Measurements from ENCODE around the gene UAP1L1. TPM values are rescaled to one million over a fixed set of nuclear protein-coding genes. Genes with fewer than 3 reads are reported as not detected.
A peak's percentile ranks its signal among the peaks of the same experiment; 100 is the strongest.

Gene UAP1L1
- total and polyA plus RNA-seq, 9 of the 15 experiments (the other 6 are each of a cell fraction or from before 2014, with no cell fraction given) = 0.20 to 8.6 (median 3.7) TPM

GRCh38 chr9:137095664-137096517 is 18.6 kb downstream of the UAP1L1 start:
- WGBS (ENCODE audit: insufficient coverage, low coverage, missing lambda C conversion rate) = 83% methylated on average over 29 of the region's 30 CpGs
- H3K4me2 ChIP-seq (ENCODE audit: insufficient read depth, low read length) = no peak overlapping the region
- peak; percentile 90 for ATAC-seq

More at GRCh38 chr9:137095664-137096517, 18.6 kb downstream of the UAP1L1 start:
- FAIRE-seq (no peak), DNase-seq (ENCODE audit: extremely low read depth in 1 of 4, low spot score in 3 of 4) (peak in 3 of 4 experiments; percentile 27 to 44 (median 35))
- Histone ChIP-seq H4K20me1 (replicated peaks; ENCODE audit: control insufficient read depth, insufficient read depth, low read length) (no peaks in the 10 kb centered on the region), H3K9me3 (replicated peaks; ENCODE audit: control insufficient read depth, insufficient read depth, low read depth, low read length) (no peaks in the 10 kb centered on the region; the same call in 1 of the 2 replicates), H3K27me3 (ENCODE audit: control insufficient read depth in 2 of 2, insufficient read depth in 2 of 2, low read length in 2 of 2) (no peaks in the 10 kb centered on the region), H3K9me1 (ENCODE audit: control insufficient read depth, insufficient read depth, low read length) (no peaks in the 10 kb centered on the region), H3K4me1 (replicated peaks in 1 of 2; ENCODE audit: control insufficient read depth in 2 of 2, insufficient read depth in 2 of 2, low read length in 2 of 2) (peaks cover 0 to 11% of the 10 kb centered on the region in 2 experiments; a peak in 1 of 5 replicates), H3K4me3 (no peak overlapping the region), H3K27ac (ENCODE audit: extremely low read depth, low read depth, low read length) (no peak overlapping the region), H3K9ac (ENCODE audit: insufficient read depth in 1 of 2, low read depth in 2 of 2, low read length in 2 of 2) (no peak overlapping the region), H2AFZ (ENCODE audit: low read depth, low read length) (no peak overlapping the region), H3K36me3 (ENCODE audit: control insufficient read depth, insufficient read depth, low read length) (peaks cover 60% of the 10 kb centered on the region; the same call in 2 of the 3 replicates), H3K79me2 (ENCODE audit: control insufficient read depth, insufficient read depth, low read length) (no peaks in the 10 kb centered on the region)
- CTCF ChIA-PET (ENCODE audit: low intra/inter-chr PET ratio) = no interaction called here
- no TSS peak for BruUV-seq (replicated peaks)
- TF ChIP-seq CGGBP1 (CRISPR knock-in tag; IDR thresholded peaks at IDR 0.05) = no peak
- peak; percentile 86 for TF ChIP-seq CTCFL (IDR thresholded peaks at IDR 0.05; ENCODE audit: borderline replicate concordance, insufficient read depth, low read depth, low read length, poor library complexity, severe bottlenecking)
- TF ChIP-seq CTCF (IDR thresholded peaks at IDR 0.05 in 2 of 3, conservative IDR thresholded peaks at IDR 0.05 in 1 of 3; ENCODE audit: insufficient read depth in 2 of 3, low read depth in 1 of 3, low read length in 3 of 3) = peak in 2 of 3 experiments; percentile 18 to 34; a peak in 1 of 6 replicates
- TF ChIP-seq ZNF780A (CRISPR knock-in tag; IDR thresholded peaks at IDR 0.05) = no peak
- TF ChIP-seq SMC3 (conservative IDR thresholded peaks at IDR 0.05; ENCODE audit: insufficient read depth, low read depth, low read length) = 0 out of 2 replicates have a peak, but pooled peaks have one; percentile 10
- intact Hi-C loops (cut with micrococcal nuclease) (no loop called here), in situ Hi-C loops (cut with MboI) (no loop called here)
- POLR2A ChIA-PET = interaction anchor here (0.6 to 3.3 kb wide), 3 partner anchors 8 to 599 kb away, joined by 3 to 18 read pairs (median 3); partner anchors contain the start of gene MAN1B1

Data from K562 (cell line).